WTC11 (cell line): ENCODE results near the gene TRABD. TPM values are rescaled to one million over a fixed set of nuclear protein-coding genes. Genes with fewer than 3 reads are reported as not detected.
A peak's percentile ranks its signal among the peaks of the same experiment; 100 is the strongest.

Source experiments
- ATAC-seq: fragments of 200-7000 bp; cut with Tn5 transposase; 2 replicates; pipeline ENCODE4 v1.10.0; 2021; ENCODE audit warnings: mild to moderate bottlenecking, moderate library complexity
- CTCF ChIA-PET: fragments of 300-600 bp; sonication (Branson Sonifier 250); formaldehyde crosslinking; loops from one replicate; lab custom pipeline; 2021; ENCODE audit warnings: antibody characterized with exemption; lab: Charles Lee
- POLR2A ChIA-PET: fragments of 350-600 bp; sonication (Branson Sonifier 250); formaldehyde crosslinking; loops from one replicate; lab custom pipeline; 2021; ENCODE audit warnings: antibody characterized with exemption; lab: Charles Lee
- DNase-seq: peaks from one replicate; pipeline ENCODE4 v3.0.0; 2021; ENCODE audit warnings: low spot score
- H3K27ac Mint-ChIP-seq: 2 replicates; pipeline ENCODE4 v1.8.0; 2021; ENCODE audit warnings: mixed read lengths
- H3K27me3 Mint-ChIP-seq: 2 replicates; pipeline ENCODE4 v1.8.0; 2021; ENCODE audit warnings: low read depth, mild to moderate bottlenecking, moderate library complexity, mixed read lengths
- H3K36me3 Mint-ChIP-seq: 2 replicates; pipeline ENCODE4 v1.8.0; 2021; ENCODE audit warnings: mixed read lengths
- H3K4me1 Mint-ChIP-seq: 2 replicates; pipeline ENCODE4 v1.8.0; 2022; ENCODE audit warnings: mixed read lengths
- H3K4me3 Mint-ChIP-seq: 2 replicates; pipeline ENCODE4 v1.8.0; 2021; ENCODE audit warnings: mild to moderate bottlenecking, moderate library complexity, mixed read lengths
- H3K9me3 Mint-ChIP-seq: 2 replicates; pipeline ENCODE4 v1.8.0; 2021; ENCODE audit warnings: mixed read lengths
- CREM ChIP-seq: sonication (generic); formaldehyde crosslinking; IDR thresholded peaks from 2 replicates; pipeline ENCODE4 v1.8.1; 2022; ENCODE audit warnings: mild to moderate bottlenecking, missing genetic modification reagents, moderate library complexity
- EMX1 ChIP-seq: fragments of 250-450 bp; sonication (Bioruptor Pico); IDR thresholded peaks from 2 replicates; pipeline ENCODE4 v1.8.0; 2021; ENCODE audit warnings: mild to moderate bottlenecking
- ESRRA ChIP-seq: sonication (generic); formaldehyde crosslinking; IDR thresholded peaks from 2 replicates; pipeline ENCODE4 v1.8.1; 2022; ENCODE audit warnings: mild to moderate bottlenecking, missing genetic modification reagents, borderline replicate concordance
- GABPB1 ChIP-seq: sonication (generic); formaldehyde crosslinking; IDR thresholded peaks from 2 replicates; pipeline ENCODE4 v1.8.1; 2023; ENCODE audit warnings: mild to moderate bottlenecking, missing genetic modification reagents
- JUN ChIP-seq: sonication (generic); formaldehyde crosslinking; IDR thresholded peaks from 2 replicates; pipeline ENCODE4 v1.8.0; 2023; ENCODE audit warnings: mild to moderate bottlenecking, missing genetic modification reagents
- MYBL2 ChIP-seq: sonication (generic); formaldehyde crosslinking; IDR thresholded peaks from 2 replicates; pipeline ENCODE4 v1.8.1; 2023; ENCODE audit warnings: mild to moderate bottlenecking, moderate library complexity, missing genetic modification reagents
- NFATC4 ChIP-seq: fragments of 250-450 bp; sonication (Bioruptor Pico); IDR thresholded peaks from 2 replicates; pipeline ENCODE4 v1.9.0; 2021; ENCODE audit warnings: mild to moderate bottlenecking
- NR3C1 ChIP-seq: sonication (generic); formaldehyde crosslinking; conservative IDR thresholded peaks from 2 replicates; pipeline ENCODE4 v1.8.1; 2023; ENCODE audit warnings: low read depth, mild to moderate bottlenecking, missing genetic modification reagents
- ZBTB21 ChIP-seq: sonication (generic); formaldehyde crosslinking; IDR thresholded peaks from 2 replicates; pipeline ENCODE4 v1.8.1; 2023; ENCODE audit warnings: mild to moderate bottlenecking, missing genetic modification reagents, borderline replicate concordance
- ZNF138 ChIP-seq: sonication (generic); formaldehyde crosslinking; conservative IDR thresholded peaks from 2 replicates; pipeline ENCODE4 v1.8.1; 2022; ENCODE audit warnings: mild to moderate bottlenecking, moderate library complexity, missing genetic modification reagents
- ZNF232 ChIP-seq: sonication (generic); formaldehyde crosslinking; IDR thresholded peaks from 2 replicates; pipeline ENCODE4 v1.8.0; 2022; ENCODE audit warnings: mild to moderate bottlenecking, missing genetic modification reagents
- ZNF416 ChIP-seq: fragments of 250-450 bp; sonication (Bioruptor Pico); IDR thresholded peaks from 2 replicates; pipeline ENCODE4 v1.9.0; 2021; ENCODE audit warnings: mild to moderate bottlenecking, inconsistent platforms
- ZNF423 ChIP-seq: fragments of 250-450 bp; sonication (Bioruptor Pico); IDR thresholded peaks from 2 replicates; pipeline ENCODE4 v2.1.2; 2022; ENCODE audit warnings: mild to moderate bottlenecking, moderate library complexity
- total RNA-seq: library from RNA; stranded (reverse); gene quantifications from 3 replicates; pipeline ENCODE4 v1.2.3, GENCODE V29; 2021
- TF ChIP-seq, protein P1 (sequence below): fragments of 250-450 bp; sonication (Bioruptor Pico); IDR thresholded peaks from 2 replicates; pipeline ENCODE4 v1.8.0; 2021; ENCODE audit warnings: mild to moderate bottlenecking
- TF ChIP-seq, protein P2 (sequence below): sonication (generic); formaldehyde crosslinking; IDR thresholded peaks from 2 replicates; pipeline ENCODE4 v1.8.1; 2023; ENCODE audit warnings: mild to moderate bottlenecking, missing genetic modification reagents, moderate library complexity
- TF ChIP-seq, protein P3 (sequence below): fragments of 250-450 bp; sonication (Bioruptor Pico); conservative IDR thresholded peaks from 2 replicates; pipeline ENCODE4 v1.9.0; 2021; ENCODE audit warnings: mild to moderate bottlenecking
- TF ChIP-seq, protein P4 (sequence below): sonication (generic); formaldehyde crosslinking; IDR thresholded peaks from 2 replicates; pipeline ENCODE4 v1.8.0; 2022; ENCODE audit warnings: mild to moderate bottlenecking, missing genetic modification reagents
- TF ChIP-seq, protein P5 (sequence below): fragments of 250-450 bp; sonication (Bioruptor Pico); IDR thresholded peaks from 2 replicates; pipeline ENCODE4 v1.9.0; 2021; ENCODE audit warnings: mild to moderate bottlenecking
- TF ChIP-seq, protein P6 (sequence below): sonication (generic); formaldehyde crosslinking; IDR thresholded peaks from 2 replicates; pipeline ENCODE4 v1.8.0; 2022; ENCODE audit warnings: mild to moderate bottlenecking, missing genetic modification reagents

TRABD gene
- total RNA-seq, 1 experiment from 2014 or later: 90.4 TPM

DNA sequence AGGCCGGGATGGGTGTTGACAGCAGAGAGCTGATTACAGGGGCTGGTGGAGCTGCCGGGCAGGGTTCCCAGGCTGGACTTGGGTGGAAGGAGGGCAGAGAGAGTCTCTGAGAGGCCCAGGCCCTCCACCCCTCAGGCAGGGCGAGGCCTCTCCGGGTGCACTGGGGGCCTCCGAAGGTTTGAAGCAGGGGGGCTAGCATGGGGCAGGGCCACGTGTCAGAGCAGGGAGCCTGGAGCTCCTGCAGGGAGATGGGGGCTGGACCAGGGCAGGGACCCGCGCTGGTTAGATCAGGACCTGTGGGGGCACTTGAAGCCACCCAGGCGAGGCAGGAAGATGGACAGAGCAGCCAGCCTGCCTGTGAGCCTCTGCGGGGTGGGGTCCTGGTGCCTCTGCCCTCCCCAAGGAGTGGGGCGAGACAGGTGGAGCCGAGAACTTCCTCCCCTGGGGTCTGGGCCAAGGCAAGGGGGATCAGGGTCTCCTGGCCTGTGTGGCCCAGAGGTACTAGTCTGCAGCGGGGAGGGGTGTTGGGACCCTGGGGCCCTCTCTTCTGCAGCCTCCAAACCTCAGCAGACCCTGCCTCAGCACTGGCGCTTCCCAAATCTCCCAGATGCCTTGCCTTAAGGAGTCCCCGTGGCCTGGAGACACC, 14.3 kb upstream of the TRABD start:
- Mint-ChIP-seq H3K9me3 (no peaks in the 10 kb centered on the region), H3K27me3 (peaks cover 25% of the 10 kb centered on the region), H3K4me1 (peaks cover 3% of the 10 kb centered on the region; the same call in 1 of the 2 replicates), H3K27ac (no peak overlapping the region), H3K4me3 (peak overlapping the region; percentile 80), H3K36me3 (no peaks in the 10 kb centered on the region)
- ChIA-PET CTCF (interaction anchor here (0.8 to 1.5 kb wide), 5 partner anchors 19 to 66 kb away, joined by 3 to 8 read pairs (median 5); no protein-coding TSS in a partner anchor), POLR2A (no interaction called here)
- ATAC-seq (no peak), DNase-seq (no peak)
- TF ChIP-seq NR3C1 (no peak), ZNF232 (CRISPR knock-in tag) (no peak), EMX1 (CRISPR knock-in tag) (no peak), NFATC4 (CRISPR knock-in tag) (no peak), CREM (CRISPR knock-in tag) (no peak), GABPB1 (CRISPR knock-in tag) (no peak), MYBL2 (no peak)
- TF ChIP-seq, protein P1, sequence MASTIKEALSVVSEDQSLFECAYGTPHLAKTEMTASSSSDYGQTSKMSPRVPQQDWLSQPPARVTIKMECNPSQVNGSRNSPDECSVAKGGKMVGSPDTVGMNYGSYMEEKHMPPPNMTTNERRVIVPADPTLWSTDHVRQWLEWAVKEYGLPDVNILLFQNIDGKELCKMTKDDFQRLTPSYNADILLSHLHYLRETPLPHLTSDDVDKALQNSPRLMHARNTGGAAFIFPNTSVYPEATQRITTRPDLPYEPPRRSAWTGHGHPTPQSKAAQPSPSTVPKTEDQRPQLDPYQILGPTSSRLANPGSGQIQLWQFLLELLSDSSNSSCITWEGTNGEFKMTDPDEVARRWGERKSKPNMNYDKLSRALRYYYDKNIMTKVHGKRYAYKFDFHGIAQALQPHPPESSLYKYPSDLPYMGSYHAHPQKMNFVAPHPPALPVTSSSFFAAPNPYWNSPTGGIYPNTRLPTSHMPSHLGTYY (CRISPR knock-in tag): no peak
- TF ChIP-seq, protein P2, sequence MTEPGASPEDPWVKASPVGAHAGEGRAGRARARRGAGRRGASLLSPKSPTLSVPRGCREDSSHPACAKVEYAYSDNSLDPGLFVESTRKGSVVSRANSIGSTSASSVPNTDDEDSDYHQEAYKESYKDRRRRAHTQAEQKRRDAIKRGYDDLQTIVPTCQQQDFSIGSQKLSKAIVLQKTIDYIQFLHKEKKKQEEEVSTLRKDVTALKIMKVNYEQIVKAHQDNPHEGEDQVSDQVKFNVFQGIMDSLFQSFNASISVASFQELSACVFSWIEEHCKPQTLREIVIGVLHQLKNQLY (CRISPR knock-in tag): no peak
- TF ChIP-seq, protein P3, sequence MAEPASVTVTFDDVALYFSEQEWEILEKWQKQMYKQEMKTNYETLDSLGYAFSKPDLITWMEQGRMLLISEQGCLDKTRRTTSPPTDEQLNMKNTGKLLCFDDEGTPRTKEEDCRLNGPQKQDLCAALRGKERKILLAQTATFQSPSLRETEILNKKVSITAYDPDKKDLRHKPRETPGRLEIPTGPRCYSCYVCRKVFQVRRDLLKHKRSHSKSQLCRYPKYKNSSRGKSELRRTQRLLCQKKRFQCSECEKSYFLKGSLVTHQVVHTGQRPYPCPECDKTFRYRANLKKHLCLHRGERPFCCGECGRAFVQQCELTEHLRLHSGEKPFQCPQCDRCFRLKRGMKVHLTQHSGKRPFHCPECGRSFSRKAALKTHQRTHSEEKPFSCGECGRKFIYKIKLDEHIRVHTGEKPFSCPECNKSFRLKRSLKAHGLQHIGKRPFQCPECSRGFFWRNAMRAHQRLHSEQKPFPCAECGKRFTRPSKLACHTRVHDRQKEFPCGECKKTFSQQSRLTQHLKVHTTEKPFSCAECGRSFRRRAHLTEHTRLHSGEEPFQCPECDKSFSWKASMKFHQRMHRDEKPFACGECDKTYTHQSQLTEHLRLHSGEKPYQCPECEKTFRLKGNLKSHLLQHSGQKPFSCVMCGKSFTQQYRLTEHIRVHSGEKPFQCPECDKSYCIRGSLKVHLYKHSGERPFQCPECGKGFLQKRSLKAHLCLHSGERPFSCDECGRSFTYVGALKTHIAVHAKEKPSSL (CRISPR knock-in tag): no peak

DNA sequence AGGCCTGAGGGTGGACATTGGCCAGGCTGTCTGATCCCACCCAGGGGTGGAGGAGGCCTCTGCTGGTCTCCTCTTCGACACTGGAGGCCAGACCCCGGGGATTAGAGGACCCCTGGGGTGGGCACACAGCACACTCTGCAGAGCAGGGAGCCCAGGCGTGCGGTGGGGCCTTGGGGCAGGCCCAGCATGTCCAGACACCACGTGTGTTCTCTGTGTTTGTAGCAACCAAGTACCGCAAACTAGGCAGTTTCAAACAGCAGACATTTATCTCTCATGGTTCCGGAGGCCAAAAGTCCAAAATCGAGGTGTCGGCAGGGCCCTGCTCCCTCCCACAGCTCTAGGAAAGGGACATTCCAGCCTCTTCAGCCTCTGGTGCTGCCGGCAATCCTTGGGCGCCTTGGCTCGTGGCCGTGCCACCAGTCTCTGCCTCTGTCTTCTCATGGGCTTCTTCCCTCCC, 13.7 kb upstream of the TRABD start:
- Mint-ChIP-seq H3K4me3 (peak overlapping the region; percentile 80; the same call in 1 of the 2 replicates), H3K4me1 (peaks cover 3% of the 10 kb centered on the region; the same call in 1 of the 2 replicates), H3K27me3 (peaks cover 25% of the 10 kb centered on the region), H3K36me3 (no peaks in the 10 kb centered on the region), H3K27ac (no peak overlapping the region), H3K9me3 (no peaks in the 10 kb centered on the region)
- ChIA-PET CTCF (interaction anchor here (0.7 to 1.3 kb wide), 2 partner anchors 23 kb away, joined by 3 to 8 read pairs; no protein-coding TSS in a partner anchor), POLR2A (no interaction called here)
- DNase-seq (no peak), ATAC-seq (no peak)
- TF ChIP-seq ZNF138 (CRISPR knock-in tag): no peak
- TF ChIP-seq ZNF423 (CRISPR knock-in tag): 0 out of 2 replicates have a peak, but pooled peaks have one; percentile 36

DNA sequence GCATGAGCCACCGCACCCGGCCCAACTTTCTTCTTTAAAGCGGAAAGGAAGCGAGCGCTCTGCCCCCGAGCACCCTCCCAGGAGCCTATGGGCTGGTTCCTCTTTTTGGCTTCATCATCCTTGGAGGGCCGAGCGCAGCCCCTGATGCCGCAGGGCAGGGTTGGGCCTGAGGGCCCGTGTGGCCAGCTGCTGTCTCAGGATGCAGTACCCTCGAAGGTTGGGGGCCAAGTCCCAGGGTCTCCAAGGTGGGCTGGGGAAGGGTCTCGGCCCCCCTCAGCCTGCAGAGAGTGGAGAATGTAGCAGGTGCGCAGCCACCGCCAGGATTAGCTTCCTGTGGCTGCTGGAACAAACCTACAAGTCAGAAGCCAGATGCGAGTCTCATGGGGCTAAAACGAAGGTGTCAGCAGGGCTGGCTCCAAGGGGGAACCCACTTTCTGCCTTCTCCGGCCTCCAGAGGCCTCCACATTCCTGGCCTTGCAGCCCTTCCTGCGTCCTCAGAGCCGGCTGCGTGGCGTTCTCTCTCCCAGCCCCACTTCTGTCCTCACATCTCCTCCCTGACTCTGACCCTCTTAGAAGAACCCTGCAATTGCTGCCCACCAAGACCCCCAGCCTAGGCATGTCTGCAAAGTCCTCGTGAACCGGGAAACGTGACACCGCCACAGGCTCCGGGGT, 12.3 kb upstream of the TRABD start:
- Mint-ChIP-seq H3K27me3 (peaks cover 15% of the 10 kb centered on the region), H3K9me3 (no peaks in the 10 kb centered on the region), H3K27ac (no peak overlapping the region), H3K36me3 (no peaks in the 10 kb centered on the region), H3K4me1 (peaks cover 3% of the 10 kb centered on the region; the same call in 1 of the 2 replicates), H3K4me3 (no peak overlapping the region)
- POLR2A ChIA-PET: no interaction called here
- CTCF ChIA-PET: no interaction called here
- no peak for DNase-seq
- no peak for ATAC-seq
- TF ChIP-seq, protein P3 (CRISPR knock-in tag): no peak
- TF ChIP-seq, protein P4, sequence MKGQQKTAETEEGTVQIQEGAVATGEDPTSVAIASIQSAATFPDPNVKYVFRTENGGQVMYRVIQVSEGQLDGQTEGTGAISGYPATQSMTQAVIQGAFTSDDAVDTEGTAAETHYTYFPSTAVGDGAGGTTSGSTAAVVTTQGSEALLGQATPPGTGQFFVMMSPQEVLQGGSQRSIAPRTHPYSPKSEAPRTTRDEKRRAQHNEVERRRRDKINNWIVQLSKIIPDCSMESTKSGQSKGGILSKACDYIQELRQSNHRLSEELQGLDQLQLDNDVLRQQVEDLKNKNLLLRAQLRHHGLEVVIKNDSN (CRISPR knock-in tag): no peak
- TF ChIP-seq ZNF416: no peak
- TF ChIP-seq, protein P5, sequence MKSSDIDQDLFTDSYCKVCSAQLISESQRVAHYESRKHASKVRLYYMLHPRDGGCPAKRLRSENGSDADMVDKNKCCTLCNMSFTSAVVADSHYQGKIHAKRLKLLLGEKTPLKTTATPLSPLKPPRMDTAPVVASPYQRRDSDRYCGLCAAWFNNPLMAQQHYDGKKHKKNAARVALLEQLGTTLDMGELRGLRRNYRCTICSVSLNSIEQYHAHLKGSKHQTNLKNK (CRISPR knock-in tag): no peak
- no peak for TF ChIP-seq ESRRA
- no peak for TF ChIP-seq ZBTB21
- TF ChIP-seq, protein P6, sequence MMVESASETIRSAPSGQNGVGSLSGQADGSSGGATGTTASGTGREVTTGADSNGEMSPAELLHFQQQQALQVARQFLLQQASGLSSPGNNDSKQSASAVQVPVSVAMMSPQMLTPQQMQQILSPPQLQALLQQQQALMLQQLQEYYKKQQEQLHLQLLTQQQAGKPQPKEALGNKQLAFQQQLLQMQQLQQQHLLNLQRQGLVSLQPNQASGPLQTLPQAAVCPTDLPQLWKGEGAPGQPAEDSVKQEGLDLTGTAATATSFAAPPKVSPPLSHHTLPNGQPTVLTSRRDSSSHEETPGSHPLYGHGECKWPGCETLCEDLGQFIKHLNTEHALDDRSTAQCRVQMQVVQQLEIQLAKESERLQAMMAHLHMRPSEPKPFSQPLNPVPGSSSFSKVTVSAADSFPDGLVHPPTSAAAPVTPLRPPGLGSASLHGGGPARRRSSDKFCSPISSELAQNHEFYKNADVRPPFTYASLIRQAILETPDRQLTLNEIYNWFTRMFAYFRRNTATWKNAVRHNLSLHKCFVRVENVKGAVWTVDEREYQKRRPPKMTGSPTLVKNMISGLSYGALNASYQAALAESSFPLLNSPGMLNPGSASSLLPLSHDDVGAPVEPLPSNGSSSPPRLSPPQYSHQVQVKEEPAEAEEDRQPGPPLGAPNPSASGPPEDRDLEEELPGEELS (CRISPR knock-in tag): no peak
- TF ChIP-seq JUN: no peak
